Prostate gland (tissue), 2 donors: ENCODE results near the gene F12. TPM values are rescaled to one million over a fixed set of nuclear protein-coding genes. Genes with fewer than 3 reads are reported as not detected.

Experiments used
- DNase-seq: peaks from one replicate; pipeline ENCODE4 v3.0.0-alpha.2; 2019; ENCODE audit warnings: low spot score
- H3K27ac ChIP-seq, 2 donors: fragments of 200-600 bp; sonication (generic); 2 replicates each; pipeline ENCODE4 v1.5.1; 2017 to 2019
- H3K27me3 ChIP-seq: fragments of 200-600 bp; sonication (generic); replicated peaks from 2 replicates; pipeline ENCODE4 v1.5.1; 2019; ENCODE audit not compliant: insufficient read depth
- H3K36me3 ChIP-seq, 2 donors: fragments of 200-600 bp; sonication (generic); 1 replicate in 1 of 2; 2 replicates in 1 of 2; pipeline versions ENCODE4 v1.5.1 to v1.8.1; 2017 to 2019
- H3K4me1 ChIP-seq: fragments of 200-600 bp; sonication (generic); replicated peaks from 2 replicates; pipeline ENCODE4 v1.5.1; 2019
- H3K4me3 ChIP-seq, 2 donors: fragments of 200-600 bp; sonication (generic); 2 replicates each; pipeline ENCODE4 v1.5.1; 2017 to 2019
- H3K9me3 ChIP-seq: fragments of 200-600 bp; sonication (generic); 2 replicates; pipeline ENCODE4 v1.5.1; 2017
- CTCF ChIP-seq, 4 experiments: fragments of 200-600 bp in 2 of 4; fragments of 450-650 bp in 2 of 4; sonication (generic) in 2 of 4; IDR thresholded peaks; 1 replicate in 3 of 4; 2 replicates in 1 of 4; pipeline ENCODE4 v1.5.1; 2016 to 2019; ENCODE audit warnings: antibody characterized with exemption in 4 of 4, mild to moderate bottlenecking in 2 of 4, moderate library complexity in 2 of 4
- POLR2A ChIP-seq: fragments of 450-650 bp; IDR thresholded peaks from one replicate; pipeline ENCODE4 v1.6.1; 2016; ENCODE audit warnings: antibody characterized with exemption, mild to moderate bottlenecking
- POLR2AphosphoS5 ChIP-seq: sonication (generic); formaldehyde crosslinking; IDR thresholded peaks from one replicate; pipeline ENCODE4 v1.6.1; 2017; ENCODE audit warnings: antibody characterized with exemption
- WGBS: methylation state at CpG from one replicate; pipeline ENCODE4 v1.1.5; 2018; 5-methylcytosine and 5-hydroxymethylcytosine counted together
- intact Hi-C: fragments of 100-400 bp; cut with DNase I; formaldehyde crosslinking; loops from one replicate; pipeline ENCODE4 v1.14.2; 2022
- total RNA-seq, 2 donors: library from RNA; depleted of rRNA; stranded (reverse); fragments of >200 nt; gene quantifications; one replicate each; pipeline ENCODE4 v1.1.0, GENCODE V29; 2016

Gene F12
- total RNA-seq, 2 donors from 2014 or later = 0.74 to 2.6 TPM

DNA sequence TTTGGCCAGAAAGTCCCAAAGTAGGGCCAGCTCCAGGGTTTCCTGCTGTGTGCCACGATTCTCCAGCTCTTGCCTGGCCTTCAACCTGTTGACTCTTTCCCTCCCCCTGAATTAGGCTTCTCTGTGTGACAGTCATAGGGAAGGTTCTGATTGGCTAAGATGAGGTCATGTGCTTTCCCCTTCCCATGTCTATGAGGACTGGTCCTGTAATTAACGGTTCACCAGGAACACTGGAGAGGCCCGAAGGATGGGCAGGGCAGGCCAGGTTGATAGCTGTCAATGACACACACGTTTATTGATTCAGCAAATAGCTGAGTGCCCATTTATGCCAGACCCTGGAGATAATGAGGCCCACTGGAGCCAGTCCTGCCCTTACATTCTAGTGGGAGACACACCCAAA lies 28.3 kb upstream of the F12 start:
- Histone ChIP-seq H3K36me3 (peaks cover 10 to 31% of the 10 kb centered on the region in 2 donors), H3K9me3 (no peaks in the 10 kb centered on the region), H3K27ac (no peak overlapping the region), H3K4me1 (no peaks in the 10 kb centered on the region), H3K27me3 (no peaks in the 10 kb centered on the region), H3K4me3 (no peak overlapping the region)
- WGBS = 54% methylated on average over 4 of the region's 4 CpGs
- intact Hi-C loops = no loop called here
- no peak for DNase-seq
- TF ChIP-seq CTCF (IDR thresholded peaks at IDR 0.05) = no peak
- TF ChIP-seq POLR2AphosphoS5 = no peak
- no peak for TF ChIP-seq POLR2A

- Histone ChIP-seq H3K27ac (no peak overlapping the region), H3K27me3 (no peaks in the 10 kb centered on the region), H3K36me3 (peaks cover 13 to 31% of the 10 kb centered on the region in 2 donors), H3K9me3 (no peaks in the 10 kb centered on the region), H3K4me1 (no peaks in the 10 kb centered on the region), H3K4me3 (no peak overlapping the region)
- WGBS = 92% methylated on average over 37 of the region's 37 CpGs
- intact Hi-C loops = no loop called here
- DNase-seq = no peak
- no peak for TF ChIP-seq POLR2A
- TF ChIP-seq CTCF (IDR thresholded peaks at IDR 0.05) = no peak
- no peak for TF ChIP-seq POLR2AphosphoS5
Measured at GRCh38 chr5:177435847-177436536, 26.6 kb upstream of the F12 start.

DNA sequence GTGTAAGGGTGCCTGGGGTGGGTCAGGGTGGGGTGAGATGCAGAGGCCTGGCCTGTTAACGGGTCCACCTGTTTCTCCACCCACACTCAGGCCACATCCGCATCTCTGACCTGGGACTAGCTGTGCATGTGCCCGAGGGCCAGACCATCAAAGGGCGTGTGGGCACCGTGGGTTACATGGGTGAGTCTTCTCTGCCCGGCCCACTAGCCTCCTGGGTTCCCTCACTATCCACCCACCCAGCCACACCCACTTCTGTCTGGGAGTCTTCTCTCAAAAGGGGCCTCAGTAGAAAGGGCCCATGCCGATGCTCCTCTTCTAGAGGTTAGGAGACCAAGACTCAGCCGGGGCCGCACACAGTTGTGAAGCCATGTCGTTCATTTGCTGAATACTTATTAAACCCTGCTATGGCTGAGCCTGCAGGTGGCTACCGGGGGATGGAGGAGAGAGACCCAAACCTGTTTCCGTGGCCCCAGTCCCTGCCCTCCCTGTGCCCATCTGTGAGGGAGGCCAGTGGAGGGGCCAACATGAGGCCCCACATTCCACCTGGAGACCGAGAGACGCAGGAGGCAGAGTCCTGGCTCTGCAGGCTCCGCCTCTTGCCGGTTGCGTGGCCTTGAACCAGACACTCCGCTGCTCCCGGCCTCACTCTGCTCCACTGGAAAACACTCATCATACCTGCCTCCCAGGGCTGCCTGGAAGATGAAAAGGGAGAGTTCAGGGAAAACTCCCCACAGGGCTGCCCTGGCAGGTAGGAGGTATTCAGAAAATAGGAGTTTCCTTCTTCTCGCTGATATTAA lies 25.8 kb upstream of the F12 start:
- H3K27me3 ChIP-seq = no peaks in the 10 kb centered on the region
- DNase-seq = no peak
- no peak overlapping the region for H3K4me3 ChIP-seq
- H3K9me3 ChIP-seq = no peaks in the 10 kb centered on the region
- TF ChIP-seq CTCF (IDR thresholded peaks at IDR 0.05) (no peak), POLR2A (no peak), POLR2AphosphoS5 (no peak)
- peaks cover 13 to 31% of the 10 kb centered on the region in 2 donors for H3K36me3 ChIP-seq
- no peaks in the 10 kb centered on the region for H3K4me1 ChIP-seq
- intact Hi-C loops = no loop called here
- 94% methylated on average over 20 of the region's 20 CpGs for WGBS
- H3K27ac ChIP-seq = no peak overlapping the region

- no peaks in the 10 kb centered on the region for H3K4me1 ChIP-seq
- no peak overlapping the region for H3K27ac ChIP-seq
- intact Hi-C loops = no loop called here
- no peaks in the 10 kb centered on the region for H3K9me3 ChIP-seq
- TF ChIP-seq CTCF (IDR thresholded peaks at IDR 0.05) = no peak
- no peak for TF ChIP-seq POLR2AphosphoS5
- TF ChIP-seq POLR2A = no peak
- H3K4me3 ChIP-seq = no peak overlapping the region
- DNase-seq = no peak
- no peaks in the 10 kb centered on the region for H3K27me3 ChIP-seq
- WGBS = 83% methylated on average over 8 of the region's 8 CpGs
- peaks cover 13 to 31% of the 10 kb centered on the region in 2 donors for H3K36me3 ChIP-seq
Measured at GRCh38 chr5:177434437-177434836, 25.1 kb upstream of the F12 start.
